GM18870 (cell line): ENCODE data around the gene NEK9.

ENCODE experiments used
- ATAC-seq: cut with Tn5 transposase; IDR thresholded peaks from one replicate; pipeline ENCODE4 v1.9.1; 2021; ENCODE audit warnings: moderate library complexity; ENCODE audit not compliant: unreplicated experiment

NEK9 gene

GRCh38 chr14:75042035-75042434, 84.8 kb downstream of the NEK9 start:
- ATAC-seq, result no peak

GRCh38 chr14:75041613-75042012, 85.2 kb downstream of the NEK9 start:
- no peak for ATAC-seq

DNA sequence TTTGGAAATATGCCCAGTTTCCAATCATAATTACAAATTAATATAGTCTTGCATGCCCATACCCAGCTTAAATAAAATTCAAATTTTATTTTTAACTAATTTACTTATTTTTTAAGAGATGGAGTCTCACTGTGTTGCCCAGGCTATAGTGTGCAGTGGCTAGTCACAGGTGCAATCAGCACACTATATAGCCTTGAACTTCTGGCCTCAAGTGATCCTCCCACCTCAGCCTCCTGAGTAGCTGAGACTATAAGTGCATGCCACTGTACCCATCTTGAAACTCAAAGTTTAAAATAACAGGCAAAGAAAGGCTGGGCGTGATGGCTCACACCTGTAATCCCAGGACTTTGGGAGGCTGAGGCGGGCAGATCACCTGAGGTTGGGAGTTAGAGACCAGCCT, 85.9 kb downstream of the NEK9 start:
- ATAC-seq, result no peak

- ATAC-seq, result no peak
Measured at GRCh38 chr14:75040507-75040906, 86.3 kb downstream of the NEK9 start.

GRCh38 chr14:75032939-75033338, 93.9 kb downstream of the NEK9 start:
- no peak for ATAC-seq

DNA sequence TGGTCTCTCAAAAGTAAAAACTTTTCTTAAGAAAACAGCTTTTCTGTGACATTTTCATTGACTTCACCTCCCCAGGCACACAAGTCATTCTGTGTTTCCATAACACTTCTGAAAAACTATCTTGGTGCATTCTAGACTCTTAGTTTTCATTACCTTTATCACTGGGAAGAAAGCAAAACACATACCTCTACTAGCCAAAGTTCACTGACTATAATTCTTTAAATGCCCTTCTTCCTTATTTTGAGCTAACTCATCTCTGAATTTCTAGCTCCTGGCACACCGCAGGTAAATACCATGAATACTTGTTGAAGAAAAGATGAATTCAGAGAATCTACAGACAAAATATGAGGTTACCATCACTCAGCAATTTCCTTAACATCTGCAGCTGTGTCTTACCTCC, 96.7 kb downstream of the NEK9 start:
- no peak for ATAC-seq
